ENCODE results near the gene DCXR. TPM values are rescaled to one million over a fixed set of nuclear protein-coding genes. Genes with fewer than 3 reads are reported as not detected.

DCXR gene
- total and polyA plus RNA-seq, 10 of the 15 experiments (the other 5 are each of a cell fraction or from before 2014, with no cell fraction given): 12.3 to 139 (median 88.9) TPM

DNA sequence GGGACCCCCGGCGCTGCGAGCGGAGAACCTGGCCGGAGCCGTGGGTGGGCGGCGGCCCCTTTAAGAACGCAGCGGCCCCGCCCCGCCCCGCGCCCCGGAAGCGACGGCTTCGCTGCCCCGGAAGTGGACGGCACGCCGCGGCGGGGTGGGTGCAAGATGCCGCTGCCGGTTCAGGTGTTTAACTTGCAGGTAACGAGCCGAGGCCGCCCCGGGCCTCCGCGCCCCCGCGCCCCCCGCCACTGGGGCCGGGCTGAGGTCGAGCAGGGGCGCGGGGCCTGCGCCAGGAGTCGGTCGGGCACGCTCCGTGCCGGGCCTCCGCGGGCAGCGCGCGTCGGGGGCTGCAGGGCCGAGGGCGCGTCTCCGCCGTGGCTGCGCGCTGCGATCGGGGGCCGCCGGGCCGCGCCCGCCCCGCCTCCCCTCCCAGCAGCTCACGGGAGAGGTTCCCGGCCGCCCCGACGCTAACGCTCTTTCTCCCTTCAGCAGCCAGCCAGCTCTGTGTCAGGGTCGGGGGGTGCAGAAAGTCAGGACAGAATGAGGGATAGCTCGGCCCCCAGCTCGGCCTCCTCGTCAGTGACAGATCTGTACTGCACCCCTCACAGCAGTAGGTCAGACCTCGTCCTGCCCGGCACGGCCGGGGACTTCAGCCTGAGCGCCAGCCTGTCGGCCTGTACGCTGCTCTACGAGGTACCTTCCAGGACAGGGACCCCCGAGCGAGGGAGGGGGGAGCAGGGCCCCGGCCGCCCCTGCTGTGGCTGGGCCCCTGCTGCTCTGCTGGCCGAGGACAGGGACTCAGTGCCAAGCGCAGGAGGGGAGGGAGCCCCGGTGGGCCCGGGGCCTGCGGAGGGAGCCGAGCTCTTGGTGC lies 14.5 kb upstream of the DCXR start, which contains the start of the genes GPS1 and RFNG (continued):
- TF ChIP-seq EZH2 (IDR thresholded peaks at IDR 0.05; ENCODE audit: borderline replicate concordance, control insufficient read depth, low read depth, low read length) (no peak), CREM (IDR thresholded peaks at IDR 0.05; ENCODE audit: low read depth) (peak; percentile 39; the same call in 1 of the 2 replicates), HCFC1 (IDR thresholded peaks at IDR 0.05; ENCODE audit: low read length) (peak; percentile 63), ZNF207 (IDR thresholded peaks at IDR 0.05; ENCODE audit: borderline replicate concordance) (no peak), IKZF1 (conservative IDR thresholded peaks at IDR 0.05) (peak; percentile 78), USF1 (IDR thresholded peaks at IDR 0.05; ENCODE audit: borderline replicate concordance, extremely low read length, insufficient read depth, low read depth, low read length) (no peak), POLR2A (IDR thresholded peaks at IDR 0.05; ENCODE audit: low read depth, low read length) (peak; percentile 74), TCF12 (IDR thresholded peaks at IDR 0.05; ENCODE audit: low read depth, low read length) (no peak), RCOR1 (conservative IDR thresholded peaks at IDR 0.05; ENCODE audit: low read depth, low read length) (no peak), ZBTB11 (CRISPR knock-in tag; IDR thresholded peaks at IDR 0.05) (no peak), BACH1 (IDR thresholded peaks at IDR 0.05; ENCODE audit: borderline replicate concordance) (peak; percentile 67), TCF3 (IDR thresholded peaks at IDR 0.05; ENCODE audit: borderline replicate concordance, insufficient read depth, low read depth, low read length) (0 out of 2 replicates have a peak, but pooled peaks have one; percentile 14), CREB1 (IDR thresholded peaks at IDR 0.05; ENCODE audit: low read depth) (peak; percentile 76; the same call in 1 of the 2 replicates), TBL1XR1 (IDR thresholded peaks at IDR 0.05; ENCODE audit: low read depth, low read length) (peak; percentile 58; the same call in 1 of the 2 replicates), RUNX3 (IDR thresholded peaks at IDR 0.05; ENCODE audit: low read length) (no peak), SREBF2 (IDR thresholded peaks at IDR 0.05; ENCODE audit: low read length) (0 out of 2 replicates have a peak, but pooled peaks have one; percentile 27), RBBP5 (conservative IDR thresholded peaks at IDR 0.05) (no peak), JUNB (IDR thresholded peaks at IDR 0.05) (no peak), SMARCA5 (IDR thresholded peaks at IDR 0.05) (no peak), RB1 (IDR thresholded peaks at IDR 0.05; ENCODE audit: borderline replicate concordance) (peak; percentile 72; the same call in 1 of the 2 replicates)
- TF ChIP-seq, protein P1, sequence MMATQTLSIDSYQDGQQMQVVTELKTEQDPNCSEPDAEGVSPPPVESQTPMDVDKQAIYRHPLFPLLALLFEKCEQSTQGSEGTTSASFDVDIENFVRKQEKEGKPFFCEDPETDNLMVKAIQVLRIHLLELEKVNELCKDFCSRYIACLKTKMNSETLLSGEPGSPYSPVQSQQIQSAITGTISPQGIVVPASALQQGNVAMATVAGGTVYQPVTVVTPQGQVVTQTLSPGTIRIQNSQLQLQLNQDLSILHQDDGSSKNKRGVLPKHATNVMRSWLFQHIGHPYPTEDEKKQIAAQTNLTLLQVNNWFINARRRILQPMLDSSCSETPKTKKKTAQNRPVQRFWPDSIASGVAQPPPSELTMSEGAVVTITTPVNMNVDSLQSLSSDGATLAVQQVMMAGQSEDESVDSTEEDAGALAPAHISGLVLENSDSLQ (IDR thresholded peaks at IDR 0.05): no peak
- TF ChIP-seq, protein P2, sequence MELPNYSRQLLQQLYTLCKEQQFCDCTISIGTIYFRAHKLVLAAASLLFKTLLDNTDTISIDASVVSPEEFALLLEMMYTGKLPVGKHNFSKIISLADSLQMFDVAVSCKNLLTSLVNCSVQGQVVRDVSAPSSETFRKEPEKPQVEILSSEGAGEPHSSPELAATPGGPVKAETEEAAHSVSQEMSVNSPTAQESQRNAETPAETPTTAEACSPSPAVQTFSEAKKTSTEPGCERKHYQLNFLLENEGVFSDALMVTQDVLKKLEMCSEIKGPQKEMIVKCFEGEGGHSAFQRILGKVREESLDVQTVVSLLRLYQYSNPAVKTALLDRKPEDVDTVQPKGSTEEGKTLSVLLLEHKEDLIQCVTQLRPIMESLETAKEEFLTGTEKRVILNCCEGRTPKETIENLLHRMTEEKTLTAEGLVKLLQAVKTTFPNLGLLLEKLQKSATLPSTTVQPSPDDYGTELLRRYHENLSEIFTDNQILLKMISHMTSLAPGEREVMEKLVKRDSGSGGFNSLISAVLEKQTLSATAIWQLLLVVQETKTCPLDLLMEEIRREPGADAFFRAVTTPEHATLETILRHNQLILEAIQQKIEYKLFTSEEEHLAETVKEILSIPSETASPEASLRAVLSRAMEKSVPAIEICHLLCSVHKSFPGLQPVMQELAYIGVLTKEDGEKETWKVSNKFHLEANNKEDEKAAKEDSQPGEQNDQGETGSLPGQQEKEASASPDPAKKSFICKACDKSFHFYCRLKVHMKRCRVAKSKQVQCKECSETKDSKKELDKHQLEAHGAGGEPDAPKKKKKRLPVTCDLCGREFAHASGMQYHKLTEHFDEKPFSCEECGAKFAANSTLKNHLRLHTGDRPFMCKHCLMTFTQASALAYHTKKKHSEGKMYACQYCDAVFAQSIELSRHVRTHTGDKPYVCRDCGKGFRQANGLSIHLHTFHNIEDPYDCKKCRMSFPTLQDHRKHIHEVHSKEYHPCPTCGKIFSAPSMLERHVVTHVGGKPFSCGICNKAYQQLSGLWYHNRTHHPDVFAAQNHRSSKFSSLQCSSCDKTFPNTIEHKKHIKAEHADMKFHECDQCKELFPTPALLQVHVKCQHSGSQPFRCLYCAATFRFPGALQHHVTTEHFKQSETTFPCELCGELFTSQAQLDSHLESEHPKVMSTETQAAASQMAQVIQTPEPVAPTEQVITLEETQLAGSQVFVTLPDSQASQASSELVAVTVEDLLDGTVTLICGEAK (IDR thresholded peaks at IDR 0.05; ENCODE audit: borderline replicate concordance): peak; percentile 70
